HG03066 (cell line): ENCODE measurements around the gene ACO2.
A peak's percentile ranks its signal among the peaks of the same experiment; 100 is the strongest.
"Not testable (repeated sequence)": the region's sequence is repeated elsewhere in the genome, so short reads cannot be mapped to it uniquely, and the experiment has no call there.

Source experiments
- ATAC-seq: cut with Tn5 transposase; IDR thresholded peaks from one replicate; pipeline ENCODE4 v1.9.1; 2021; ENCODE audit warnings: low read depth; ENCODE audit not compliant: unreplicated experiment

ACO2 gene

DNA sequence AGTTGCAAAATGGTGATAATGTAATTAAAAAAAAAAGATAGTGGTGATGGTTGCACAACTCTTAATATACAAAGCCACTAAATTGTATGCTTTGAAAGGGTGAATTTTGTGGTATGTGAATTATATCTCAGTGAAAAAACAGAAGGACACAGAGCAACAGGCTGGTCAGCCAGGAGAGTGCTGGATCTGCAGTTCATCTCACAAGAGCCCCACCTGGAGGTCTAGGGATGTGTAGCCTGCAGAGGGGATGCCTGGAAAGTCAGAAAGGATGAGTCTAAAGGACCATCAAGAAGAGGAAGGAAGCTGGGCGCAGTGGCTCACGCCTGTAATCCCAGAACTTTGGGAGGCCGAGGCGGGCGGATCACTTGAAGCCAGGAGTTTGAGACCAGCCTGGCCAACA is 66.3 kb downstream of the ACO2 start:
- ATAC-seq: no peak

DNA sequence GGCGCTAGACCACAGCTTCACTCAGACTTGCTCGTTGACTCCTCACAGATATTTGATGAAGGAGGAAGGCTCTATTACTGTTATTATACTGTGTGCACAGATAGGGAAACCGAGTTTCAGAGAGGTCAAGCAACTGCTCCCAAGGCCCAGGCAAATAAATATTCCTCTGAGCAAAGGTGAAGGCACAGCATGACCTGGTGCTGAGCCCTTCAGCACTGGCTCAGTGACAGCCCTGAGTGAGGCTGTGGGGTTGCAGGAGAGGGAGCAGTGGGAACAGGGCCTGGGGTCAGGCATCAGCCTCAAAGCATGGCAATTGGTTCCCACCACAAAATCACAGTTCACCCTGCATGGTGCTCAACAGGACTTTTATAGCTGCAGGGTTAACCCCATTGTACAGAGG is 68.3 kb downstream of the ACO2 start:
- no peak for ATAC-seq

DNA sequence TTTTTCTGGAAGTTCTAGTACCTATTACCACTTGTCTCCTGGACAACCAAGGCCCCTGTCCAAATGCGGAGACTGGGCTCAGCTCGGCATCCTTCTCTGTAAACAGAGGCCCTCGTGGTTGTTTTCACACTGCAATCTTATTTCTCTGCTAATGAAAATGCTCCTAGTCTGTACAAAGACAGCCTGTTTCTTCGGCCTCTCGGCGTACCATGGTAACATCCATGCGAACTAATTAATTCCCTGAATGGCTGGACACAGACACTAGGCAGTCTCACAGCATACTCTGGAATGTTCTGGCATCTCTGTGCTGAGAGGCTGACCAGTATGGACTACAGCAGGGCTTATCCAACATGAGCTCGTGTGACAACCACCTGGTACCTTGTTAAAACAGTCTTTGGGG is 69.7 kb downstream of the ACO2 start:
- ATAC-seq: no peak

DNA sequence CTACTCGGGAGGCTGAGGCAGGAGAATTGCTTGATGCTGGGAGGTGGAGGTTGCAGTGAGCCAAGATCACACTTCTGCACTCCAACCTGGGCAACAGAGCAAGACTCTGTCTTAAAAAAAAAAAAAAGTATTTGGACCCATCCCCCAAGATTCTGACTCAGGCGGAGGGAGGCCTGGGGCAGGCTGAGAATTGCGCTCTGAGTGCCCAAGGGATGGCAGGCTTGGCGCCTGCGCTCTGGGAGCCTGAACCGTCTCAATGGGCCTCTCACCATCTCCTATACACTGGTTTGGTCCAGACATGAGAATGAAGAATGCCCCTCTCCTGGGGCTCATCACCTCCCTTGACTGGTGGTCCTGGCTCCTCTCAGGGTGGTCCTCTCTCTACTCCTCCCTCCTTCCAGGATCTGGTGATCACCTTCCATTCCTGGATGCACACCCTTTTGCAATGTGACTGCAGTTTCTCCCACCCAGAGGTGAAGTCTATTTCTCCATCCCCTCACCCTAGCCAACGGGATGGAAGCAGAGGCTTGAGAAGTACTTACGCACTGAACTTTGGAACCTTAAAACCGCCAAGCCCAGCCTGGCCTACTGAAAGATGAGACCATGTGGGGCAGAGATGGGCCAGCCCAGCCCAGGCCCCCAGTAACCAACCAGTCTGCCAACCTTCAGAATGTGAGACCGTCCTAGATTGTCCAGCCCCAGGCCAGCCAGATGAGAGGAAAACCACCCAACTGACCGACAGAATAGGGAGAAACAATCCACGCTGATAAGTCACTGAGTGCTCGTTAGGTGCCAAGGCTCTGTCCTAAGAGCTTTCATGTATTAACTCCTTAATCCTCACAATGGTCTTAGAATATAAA is 70.5 kb downstream of the ACO2 start:
- no peak for ATAC-seq

- no peak for ATAC-seq
These were observed 71.0 kb downstream of the ACO2 start for GRCh38 chr22:41540006-41540315.

DNA sequence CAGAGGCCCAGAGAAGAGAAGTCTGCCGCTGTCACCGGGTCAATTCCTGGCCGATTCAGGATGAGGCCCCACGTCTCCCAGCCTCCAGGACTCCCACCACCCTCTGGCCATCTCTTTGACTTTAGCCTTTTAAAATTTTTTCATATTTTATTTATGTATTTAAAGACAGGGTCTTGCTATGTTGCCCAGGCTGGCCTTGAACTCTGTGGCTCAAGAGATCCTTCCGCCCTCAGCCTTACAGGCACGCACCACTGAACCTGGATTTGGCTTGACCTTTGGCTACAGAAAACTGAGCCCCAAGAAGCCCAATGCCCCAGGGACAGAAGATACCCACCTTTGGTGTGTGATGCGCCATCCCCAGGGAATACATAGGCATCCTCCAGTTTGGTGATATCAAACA is 71.4 kb downstream of the ACO2 start:
- ATAC-seq: no peak

GRCh38 chr22:41541484-41541883 is 72.6 kb downstream of the ACO2 start:
- ATAC-seq: no peak

- no peak for ATAC-seq
These were observed 73.3 kb downstream of the ACO2 start for GRCh38 chr22:41542224-41542623.

DNA sequence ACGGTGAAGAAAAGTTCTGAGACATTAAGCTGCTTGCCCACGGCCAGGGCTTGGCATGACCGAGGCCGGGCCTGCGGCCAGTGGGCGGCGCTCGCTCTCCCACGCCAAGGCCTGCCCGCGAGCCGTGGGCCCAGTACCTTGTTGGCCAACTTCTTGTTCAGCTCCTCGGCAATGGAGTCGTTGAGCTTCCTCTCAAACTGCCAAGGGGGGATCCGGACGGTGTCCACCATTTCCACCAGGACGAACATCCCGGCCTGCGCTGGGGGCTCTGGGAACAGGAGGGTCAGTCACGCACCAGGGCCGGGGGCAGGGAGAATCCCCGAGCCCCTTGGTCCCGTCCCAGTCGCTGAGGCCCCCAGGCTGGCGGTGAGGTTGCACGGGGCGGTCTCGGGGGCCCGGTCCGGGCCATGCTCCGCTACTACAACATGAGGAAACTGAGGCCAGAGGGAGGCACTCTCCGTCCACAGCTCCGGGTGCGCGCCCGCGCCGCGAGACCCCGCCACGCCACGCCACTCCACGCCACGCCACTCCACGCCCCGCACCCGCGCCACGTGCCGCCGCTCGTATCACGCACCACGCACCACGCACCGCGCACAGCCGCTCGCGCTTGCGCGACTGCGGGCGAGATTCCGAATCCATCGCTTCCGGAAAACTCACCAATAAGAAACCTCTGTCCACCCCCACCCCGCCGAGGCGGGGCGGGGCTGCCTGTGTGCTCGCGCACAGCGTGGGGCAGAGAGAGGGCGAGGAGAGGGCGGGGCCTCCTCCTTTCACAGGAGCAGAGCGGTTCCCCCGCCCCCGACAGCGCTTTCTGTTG is 75.1 kb downstream of the ACO2 start, which contains the start of gene POLR3H:
POLR3H (minus strand) TSS at position 617 of the 817 bp plus-strand sequence; CDS start at position 248, 369 bp downstream.
- peak; percentile 87 for ATAC-seq

DNA sequence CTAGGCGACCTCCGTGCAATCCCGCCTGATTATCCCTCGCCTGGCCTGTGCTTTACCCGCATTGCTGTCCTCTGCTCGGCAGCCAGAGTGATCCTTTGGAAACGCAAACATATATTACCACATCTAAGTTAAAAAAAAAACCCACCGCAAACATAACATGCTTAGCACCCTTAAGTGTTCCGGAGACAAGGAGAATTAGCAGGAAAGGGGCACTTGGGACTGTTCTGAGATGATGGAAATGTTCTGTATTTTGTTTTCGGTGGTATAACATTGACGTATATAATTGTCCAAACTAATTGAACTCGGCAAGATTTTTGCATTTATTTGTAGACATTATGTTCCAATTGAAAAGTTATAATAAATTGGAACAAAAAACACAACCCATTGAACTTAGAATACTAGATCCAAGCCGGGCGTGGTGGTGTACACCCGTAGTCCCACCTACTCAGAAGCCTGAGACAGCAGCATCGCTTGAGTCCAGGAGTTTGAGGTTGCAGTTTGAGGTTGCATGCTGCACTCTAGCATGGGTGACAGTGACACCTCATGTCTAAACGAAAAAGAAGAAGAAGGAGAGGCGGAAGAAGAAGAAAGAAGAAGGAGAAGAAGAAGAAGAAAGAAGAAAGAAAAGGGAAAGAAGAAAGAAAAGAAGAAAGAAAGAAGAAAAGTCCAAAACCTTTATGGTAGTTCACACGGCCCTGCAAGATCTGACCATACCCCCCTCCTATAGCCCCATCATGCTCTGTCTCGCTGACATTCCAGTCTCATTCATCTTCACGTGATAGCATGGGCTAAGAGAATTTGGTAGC is 76.0 kb downstream of the ACO2 start:
- ATAC-seq: no peak

DNA sequence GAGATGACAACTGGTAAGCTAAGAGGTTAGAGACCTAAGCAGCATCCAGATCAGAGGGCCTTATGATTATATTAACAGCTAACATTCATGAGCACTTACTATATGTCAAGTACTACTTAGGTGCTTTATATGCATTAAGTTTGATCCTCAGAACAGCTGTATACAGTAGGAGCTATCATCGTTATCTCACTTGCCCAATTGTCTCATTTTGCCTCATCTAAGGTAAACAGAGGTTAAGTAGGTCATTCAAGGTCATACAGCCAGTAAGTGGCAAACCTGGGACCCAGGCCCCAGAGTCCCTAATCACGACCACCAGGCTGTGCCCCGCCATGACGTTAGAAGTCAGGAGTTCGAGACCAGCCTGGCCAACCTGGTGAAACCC is 79.9 kb downstream of the ACO2 start:
- ATAC-seq: no peak

DNA sequence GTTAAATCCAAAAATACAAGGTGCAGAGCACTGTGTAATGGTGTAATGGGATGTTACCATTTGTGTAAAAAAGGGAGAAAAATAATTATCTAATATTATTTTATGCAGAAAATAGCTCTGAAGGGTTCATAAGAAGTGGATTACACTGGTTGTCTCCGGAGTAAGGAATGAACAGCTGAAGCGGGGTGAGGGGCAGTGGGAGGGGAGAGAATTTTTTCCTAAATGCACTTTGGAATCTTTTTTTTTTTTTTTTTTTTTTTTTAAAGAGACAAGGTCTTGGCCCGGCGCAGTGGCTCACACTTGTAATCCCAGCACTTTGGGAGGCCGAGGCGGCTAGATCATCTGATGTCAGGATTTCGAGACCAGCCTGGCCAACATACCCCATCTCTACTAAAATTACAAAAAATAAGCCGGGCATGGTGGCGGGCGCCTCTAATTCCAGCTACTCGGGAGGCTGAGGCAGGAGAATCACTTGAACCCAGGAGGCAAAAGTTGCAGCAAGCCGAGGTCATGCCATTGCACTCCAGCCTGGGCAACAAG is 82.1 kb downstream of the ACO2 start:
- no peak for ATAC-seq

- ATAC-seq: no peak
These were observed 83.1 kb downstream of the ACO2 start for GRCh38 chr22:41551877-41552582.

DNA sequence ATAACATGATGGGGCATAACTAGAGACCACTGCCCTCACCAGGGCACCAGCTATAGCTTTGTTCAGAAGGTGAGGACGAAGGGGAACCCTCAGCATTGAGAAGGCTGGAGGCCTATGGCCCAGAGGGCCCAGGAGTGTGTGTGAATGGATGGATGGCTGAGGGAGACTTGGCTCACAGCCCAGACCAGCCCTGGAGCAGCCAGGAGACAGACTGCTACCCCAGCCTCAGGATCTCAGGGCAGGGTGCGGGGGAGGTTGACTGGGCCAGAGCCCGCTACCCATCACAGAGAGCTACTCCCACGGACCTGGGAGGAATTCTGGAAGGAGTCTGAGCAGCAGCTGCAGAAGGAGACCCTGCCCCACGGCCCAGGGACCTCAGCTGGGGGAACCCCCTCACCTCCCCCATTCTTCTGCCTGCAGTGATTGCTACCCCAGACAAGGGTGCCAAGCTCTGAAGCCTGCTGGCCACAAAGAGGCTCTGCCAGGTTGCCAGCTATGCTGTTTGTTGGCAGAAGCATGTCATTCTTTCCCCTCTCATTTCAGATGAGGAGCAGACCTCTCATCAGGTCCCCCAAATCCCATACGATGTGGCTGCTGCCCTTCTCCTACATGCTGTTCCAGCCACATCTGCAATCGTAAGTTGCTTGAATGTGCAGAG is 86.5 kb downstream of the ACO2 start:
- no peak for ATAC-seq

GRCh38 chr22:41556561-41556960 is 87.6 kb downstream of the ACO2 start:
- no peak for ATAC-seq

- ATAC-seq: no peak
These were observed 88.7 kb downstream of the ACO2 start for GRCh38 chr22:41557401-41558240.

DNA sequence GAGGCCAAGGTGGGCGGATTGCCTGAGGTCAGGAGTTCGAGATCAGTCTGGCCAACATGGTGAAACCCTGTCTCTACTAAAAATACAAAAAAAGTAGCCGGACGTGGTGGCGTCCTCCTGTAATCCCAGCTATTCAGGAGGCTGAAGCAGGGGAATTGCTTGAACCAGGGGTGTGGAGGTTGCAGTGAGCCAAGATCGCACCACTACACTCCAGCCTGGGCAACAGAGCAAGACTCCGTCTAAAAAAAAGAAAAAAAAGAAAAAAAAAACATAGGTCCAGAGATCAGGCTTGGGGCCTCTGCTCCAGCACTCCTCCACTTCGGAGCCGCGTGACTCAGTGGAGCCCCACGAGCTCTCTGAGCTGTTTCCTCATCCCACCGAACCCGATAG is 89.3 kb downstream of the ACO2 start:
- ATAC-seq: not testable (repeated sequence)

DNA sequence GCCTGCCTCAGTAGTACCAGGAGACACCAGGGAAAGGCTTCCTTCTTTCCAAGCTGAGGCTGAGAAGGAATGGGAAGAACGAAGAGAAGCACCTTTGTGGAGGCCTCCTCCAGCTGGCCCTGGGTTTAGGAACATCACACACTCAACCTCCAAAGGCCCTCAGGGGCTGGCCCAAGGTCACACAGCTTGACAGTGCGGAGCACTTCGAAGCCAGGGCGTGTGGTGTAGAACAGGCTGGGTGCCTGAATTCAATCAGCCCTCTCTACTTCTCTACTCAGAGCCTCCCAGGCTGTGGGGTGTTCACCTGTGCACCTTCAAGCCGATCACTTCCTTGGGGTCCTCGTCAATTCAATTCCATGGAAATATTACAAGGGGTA is 91.2 kb downstream of the ACO2 start:
- ATAC-seq: no peak

GRCh38 chr22:41561335-41561734 is 92.4 kb downstream of the ACO2 start:
- no peak for ATAC-seq
